EL (cell line): ENCODE results near the gene CCDC91.

ENCODE experiments used
- DNase-seq: peaks from one replicate; pipeline ENCODE4 v3.0.0-alpha.2; 2016

CCDC91 gene

DNA sequence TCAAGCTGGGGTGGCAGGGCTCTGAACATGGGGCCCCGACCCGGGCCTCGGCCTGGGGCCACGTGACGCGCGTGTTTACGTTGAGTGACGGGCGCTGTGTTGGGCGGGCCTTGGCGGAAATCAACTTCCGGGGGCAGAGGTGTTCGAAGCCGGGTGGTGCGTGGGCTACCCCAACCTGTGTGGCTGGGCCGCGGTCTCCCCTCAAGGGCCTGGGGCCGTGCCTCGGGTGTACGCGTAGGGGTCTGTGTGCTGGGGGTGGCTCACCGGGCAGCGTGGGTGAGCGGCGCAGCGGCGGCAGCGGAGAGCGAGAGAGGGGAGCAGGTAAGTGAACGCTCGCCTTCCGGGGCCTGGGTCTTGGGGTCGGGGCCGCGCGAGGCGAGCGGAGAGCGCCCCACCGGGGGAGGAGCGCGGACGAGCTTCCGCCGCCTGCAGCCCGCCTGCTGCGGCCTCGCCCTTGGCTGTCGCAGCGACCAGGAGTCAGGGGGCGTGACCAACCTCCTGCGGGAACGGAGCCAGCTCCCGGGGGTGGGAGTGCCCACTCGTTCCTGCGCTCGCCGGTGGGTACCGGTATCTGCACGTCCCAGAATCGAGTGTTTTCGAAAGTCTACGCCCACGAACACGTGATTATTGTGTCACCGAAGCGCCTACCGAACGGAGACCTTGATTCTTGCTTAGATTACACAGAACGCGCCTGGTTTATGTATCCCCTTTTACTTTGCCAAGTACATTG lies at the start of gene CCDC91:
CCDC91 (plus strand) TSS at position 136 of the 730 bp plus-strand sequence. CDS start 66,760 bp downstream, outside the sequence.
- DNase-seq = peak; percentile 82

DNA sequence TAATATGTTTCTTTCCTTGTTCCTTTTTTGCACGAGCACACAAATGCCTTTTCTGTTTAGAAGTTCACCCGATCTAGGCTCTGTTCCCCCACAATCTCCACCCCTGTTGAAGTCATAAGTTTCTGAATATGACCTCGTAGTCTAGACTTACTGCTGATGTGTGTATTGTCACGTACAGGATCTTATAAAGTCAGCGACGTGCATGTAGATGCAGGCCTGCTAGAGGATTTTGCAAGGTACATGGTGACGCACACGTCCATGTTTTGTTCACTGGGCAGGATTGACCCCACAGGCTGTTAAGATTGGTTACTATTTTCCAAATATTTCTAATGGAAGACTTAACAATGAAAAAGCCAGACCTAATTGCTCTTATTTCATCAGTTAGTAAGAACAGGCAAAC lies 46.2 kb upstream of the CCDC91 start:
- DNase-seq = no peak

DNA sequence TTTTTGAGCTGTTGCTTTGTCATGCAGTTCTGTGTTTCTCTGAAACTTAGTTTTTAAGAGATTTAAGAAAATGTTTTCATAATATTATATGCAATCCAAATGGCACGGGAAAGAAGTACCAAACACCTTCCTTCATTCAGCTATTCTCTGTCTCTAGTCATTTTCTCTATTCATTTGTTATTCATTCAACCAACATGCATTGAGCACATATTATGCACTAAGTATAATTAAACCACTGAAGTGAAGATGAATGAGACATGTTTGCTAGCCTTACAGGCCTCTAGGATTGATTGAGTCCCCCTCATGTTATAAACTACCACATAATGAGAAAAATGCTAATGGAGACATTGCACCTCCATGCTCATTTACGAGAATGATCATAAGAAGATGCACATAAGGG lies 45.7 kb upstream of the CCDC91 start:
- DNase-seq = no peak

- DNase-seq = no peak
Observed at GRCh38 chr12:28145216-28145615, 45.0 kb upstream of the CCDC91 start.

DNA sequence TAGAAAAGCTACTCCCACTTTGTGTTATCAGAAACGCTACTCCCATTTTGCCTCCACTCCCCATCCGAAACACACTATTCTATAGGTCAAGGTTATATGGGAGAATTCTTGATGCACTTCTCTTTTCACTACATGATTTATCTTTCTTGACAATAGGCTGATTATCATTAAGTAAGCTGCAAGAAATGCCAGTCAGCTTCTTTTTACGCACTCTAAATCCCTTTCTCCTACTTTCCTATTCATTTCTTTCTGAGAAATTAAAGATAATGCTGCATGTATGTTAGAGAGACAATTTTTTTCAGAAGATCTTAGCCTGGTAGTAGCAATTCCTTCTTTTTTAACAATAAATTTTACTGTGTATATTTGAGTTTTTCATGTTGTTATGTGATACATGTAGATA lies 41.0 kb upstream of the CCDC91 start:
- DNase-seq = no peak

- no peak for DNase-seq
Observed at GRCh38 chr12:28156362-28156761, 33.9 kb upstream of the CCDC91 start.

DNA sequence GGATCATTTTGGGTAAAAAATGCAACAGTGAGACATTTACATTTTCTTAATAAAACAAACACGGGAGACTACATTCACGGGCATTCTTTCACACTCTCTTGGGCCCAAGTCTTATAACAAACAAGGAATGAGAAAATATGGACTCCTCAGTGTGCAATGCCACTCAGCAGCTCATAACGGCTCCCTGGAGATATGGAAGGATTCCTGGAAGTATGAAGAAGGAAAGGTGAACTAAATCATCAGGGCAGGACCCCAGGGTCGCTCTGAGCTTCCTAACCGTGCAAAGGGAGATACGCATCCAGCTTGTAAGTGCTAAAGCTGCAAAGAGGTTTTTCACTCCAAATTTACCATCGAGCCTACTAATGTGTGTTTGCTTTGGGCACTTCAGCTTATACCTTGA lies 33.5 kb upstream of the CCDC91 start:
- no peak for DNase-seq

GRCh38 chr12:28158353-28158752 lies 31.9 kb upstream of the CCDC91 start:
- DNase-seq = no peak

DNA sequence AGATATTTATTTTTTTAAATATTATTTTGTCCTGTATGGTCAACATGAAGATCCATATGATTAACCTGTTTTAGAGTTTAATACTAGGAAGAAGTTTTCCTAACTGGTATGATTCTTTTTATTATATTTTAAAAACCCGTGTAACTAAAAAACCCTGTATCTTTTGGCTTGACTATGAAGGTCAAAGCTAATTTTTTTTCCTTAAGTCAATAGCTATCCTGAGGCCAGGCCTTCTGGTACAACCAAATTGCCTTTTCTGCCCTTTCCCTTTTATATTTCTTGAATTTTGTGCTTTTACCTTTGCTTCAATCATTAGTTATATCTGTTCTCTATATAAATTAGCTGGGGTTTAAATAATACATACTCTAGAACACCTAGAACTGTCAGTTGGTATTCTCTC lies 30.6 kb upstream of the CCDC91 start:
- DNase-seq = no peak

GRCh38 chr12:28161697-28162096 lies 28.6 kb upstream of the CCDC91 start:
- DNase-seq = no peak

GRCh38 chr12:28162697-28163096 lies 27.6 kb upstream of the CCDC91 start:
- DNase-seq = no peak

DNA sequence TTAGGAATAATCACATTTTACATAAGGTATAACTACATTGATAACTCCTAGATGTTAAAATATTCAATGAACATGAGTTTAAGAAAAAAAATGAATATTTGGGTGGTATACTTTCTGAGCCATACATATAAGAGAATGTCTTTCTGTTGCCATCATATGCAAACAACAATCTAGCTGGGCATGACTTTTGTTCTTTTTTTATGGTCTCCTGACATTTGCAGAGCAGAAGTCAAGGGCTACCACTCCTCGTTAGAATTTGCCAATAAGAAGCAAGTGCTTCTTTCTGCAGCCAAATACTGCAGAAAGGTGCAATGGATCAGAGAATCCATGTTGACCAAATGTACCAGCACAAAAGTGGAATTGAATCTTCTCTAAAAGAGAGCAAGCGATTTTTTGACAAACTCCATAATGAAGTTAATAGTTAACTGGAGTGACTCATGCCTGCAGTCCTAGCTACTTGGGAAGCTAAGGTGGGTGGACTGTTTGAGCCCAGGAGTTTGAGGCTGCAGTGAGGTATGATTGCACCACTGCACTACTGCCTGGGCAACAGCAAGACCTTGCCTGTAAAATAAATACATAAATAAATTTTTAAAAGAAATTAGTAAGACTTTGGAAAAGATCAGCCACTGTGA lies 25.5 kb upstream of the CCDC91 start:
- DNase-seq = no peak

GRCh38 chr12:28167981-28168485 lies 22.2 kb upstream of the CCDC91 start:
- DNase-seq = no peak

DNA sequence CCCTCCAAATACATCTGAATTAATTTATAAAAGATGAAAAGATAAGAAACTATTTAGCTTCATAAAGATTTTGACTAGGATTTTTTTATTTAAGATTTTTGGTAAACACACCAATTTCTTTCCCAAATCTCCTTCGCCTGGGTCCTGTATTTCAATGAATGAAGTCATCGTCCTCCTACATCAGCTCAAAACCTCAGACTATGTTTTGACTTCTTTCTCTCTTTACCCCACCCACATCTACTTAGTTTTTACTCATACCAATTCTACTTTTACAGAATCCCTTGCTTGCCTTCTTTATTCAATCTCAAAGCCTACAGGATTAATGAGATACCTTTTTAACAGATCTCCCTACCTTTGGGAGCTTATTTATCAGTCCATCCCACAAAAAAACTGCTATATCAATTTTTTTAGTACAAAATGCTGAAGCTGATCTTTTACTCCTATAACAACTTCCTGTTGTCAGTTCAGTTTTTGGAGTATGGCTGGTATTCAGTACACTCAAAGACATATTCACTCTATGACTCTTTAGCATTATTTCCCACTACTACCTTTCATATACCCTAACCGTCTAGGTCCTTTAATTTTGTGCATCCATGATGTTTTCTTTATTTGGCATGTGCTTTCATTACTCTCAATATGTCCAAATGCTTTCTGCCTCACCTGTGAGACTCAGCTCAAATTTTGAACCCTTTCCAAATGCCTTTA lies 18.7 kb upstream of the CCDC91 start:
- no peak for DNase-seq

DNA sequence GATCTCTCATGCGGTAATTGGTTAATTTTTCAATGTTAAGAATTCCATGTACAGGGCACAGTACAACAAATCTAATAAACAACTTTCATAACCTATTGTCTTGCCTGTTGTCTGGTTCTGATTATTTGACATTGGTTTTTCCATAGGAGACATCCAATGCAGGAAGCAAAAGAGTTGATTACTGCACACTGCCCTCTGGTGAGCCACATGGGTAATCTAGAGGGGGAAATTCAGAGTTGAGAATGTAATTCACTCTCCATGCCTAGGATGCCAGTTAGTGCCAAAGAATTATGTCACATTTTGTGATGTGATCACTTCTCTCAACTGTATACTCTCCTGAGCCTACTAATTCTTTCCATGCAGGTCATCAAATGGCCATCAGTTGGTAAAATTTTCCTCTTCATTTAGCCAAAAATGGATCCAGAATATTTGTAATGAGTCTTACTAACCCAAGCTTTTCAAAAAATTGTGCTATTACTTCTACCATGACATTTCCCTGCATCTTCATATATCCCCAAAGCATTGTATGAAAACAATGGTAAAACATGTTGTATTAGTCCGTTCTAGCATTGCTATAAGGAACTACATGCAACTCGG lies 17.7 kb upstream of the CCDC91 start:
- DNase-seq = peak; percentile 61

DNA sequence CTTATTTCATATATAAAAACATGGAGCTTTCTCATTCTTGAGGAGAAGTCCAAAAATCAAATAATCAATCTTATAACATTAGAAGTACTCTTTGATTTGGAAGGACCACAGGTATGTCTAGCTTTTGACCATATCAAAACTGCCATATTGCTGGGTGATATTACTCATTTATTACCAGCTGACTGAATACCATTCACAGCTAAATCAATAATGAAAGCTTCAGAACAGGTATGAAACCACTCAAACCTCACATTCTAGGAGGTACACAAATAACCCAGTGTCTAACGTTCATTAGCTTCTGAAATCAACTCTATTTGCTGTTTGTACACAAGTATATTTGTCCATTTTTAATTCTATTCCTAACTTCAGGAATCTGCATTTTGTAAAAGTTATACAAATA lies 16.8 kb upstream of the CCDC91 start:
- no peak for DNase-seq

DNA sequence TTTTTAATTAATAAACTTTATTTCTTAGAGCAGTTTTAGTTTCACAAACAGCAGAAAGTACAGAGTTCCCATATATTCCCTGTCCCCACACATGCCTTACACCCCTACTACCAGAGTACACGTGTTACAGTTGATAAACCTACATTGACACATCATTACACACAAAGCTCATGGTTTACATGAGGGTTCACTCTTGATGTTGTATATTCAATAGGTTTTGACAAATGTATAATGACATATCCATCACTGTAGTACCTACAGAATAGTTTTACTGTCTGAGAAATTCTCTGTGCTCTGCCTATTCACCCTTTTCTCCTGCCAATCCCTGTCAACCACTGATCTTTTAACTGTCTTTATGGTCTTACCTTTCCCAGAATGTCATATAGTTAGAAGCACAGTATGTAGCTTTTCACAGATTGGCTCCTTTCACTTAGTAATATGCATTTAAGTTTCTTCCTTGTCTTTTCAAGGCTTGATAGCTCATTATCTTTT lies 15.1 kb upstream of the CCDC91 start:
- no peak for DNase-seq

- no peak for DNase-seq
Observed at GRCh38 chr12:28176295-28176694, 14.0 kb upstream of the CCDC91 start.

DNA sequence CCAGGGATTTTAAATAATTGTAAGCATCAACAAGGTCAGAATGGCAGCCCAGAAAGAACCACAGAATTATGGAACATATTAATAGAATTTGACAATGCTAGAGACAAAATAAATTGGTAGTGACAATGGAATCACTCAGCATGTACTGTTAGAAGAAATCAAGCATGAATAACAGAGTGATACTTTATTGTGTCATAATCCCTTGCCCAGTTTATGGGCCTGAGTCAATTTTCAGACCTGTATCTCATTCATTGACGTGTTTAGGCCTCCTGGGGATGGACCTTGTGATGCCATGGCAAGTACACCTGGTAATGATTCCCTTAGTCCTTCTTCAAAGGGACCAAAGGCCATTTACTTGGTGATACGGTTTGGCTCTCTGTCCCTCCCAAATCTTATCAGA lies 12.8 kb upstream of the CCDC91 start:
- no peak for DNase-seq

DNA sequence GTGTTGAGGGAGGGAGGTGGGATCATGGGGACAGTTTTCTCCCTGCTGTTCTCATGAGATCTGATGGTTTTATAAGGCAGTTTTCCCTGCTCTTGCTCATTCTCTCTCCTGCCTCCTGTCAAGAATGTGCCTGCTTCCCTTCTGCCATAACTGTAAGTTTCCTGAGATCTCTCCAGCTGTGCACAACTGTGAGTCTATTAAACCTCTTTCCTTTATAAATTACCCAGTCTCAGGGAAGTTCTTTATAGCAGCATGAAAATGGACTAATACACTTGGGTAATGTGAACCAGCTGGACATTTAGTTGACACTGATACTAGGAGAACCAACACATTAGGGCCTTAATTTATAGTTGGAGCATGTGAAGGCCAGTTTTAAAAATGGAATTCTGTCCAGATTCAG lies 12.4 kb upstream of the CCDC91 start:
- no peak for DNase-seq

DNA sequence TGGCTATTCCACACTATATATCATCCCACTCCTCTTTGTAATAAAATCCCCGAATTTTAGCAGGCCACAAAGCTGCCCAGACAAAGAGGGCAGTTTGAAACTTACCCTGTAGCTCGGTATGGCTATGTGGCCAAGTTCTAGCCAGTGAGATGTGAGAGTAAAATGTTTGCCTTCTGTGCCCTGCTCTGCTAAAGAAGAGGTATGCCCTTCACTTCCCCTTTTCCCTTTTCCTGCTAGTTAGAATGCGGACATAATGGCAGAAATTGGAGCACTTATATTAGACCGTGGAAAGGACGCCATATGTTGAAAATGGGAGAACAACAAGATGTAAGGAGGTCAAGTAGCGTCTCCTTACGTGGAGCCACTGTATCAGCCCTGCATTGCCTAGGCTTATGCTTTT lies 11.5 kb upstream of the CCDC91 start:
- DNase-seq = no peak

DNA sequence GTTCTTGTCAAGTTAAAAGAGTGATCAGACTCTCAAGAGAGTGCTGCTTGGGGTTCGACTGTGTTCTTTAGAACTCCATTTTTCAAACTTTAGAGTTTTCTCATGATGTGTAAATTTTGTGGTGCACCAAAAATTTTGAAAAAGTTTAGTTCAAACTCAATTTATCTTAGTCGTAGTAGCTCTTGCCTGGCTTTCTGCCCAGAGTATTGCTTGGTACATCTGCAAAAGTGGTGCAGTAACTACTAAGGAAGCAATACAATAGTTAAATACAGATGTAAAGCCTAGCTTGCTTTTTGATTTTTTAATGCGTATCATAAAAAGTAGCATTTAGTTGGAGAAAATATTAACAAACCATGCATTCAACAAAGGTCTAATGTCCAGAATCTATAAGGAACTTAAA lies 9.5 kb upstream of the CCDC91 start:
- no peak for DNase-seq

DNA sequence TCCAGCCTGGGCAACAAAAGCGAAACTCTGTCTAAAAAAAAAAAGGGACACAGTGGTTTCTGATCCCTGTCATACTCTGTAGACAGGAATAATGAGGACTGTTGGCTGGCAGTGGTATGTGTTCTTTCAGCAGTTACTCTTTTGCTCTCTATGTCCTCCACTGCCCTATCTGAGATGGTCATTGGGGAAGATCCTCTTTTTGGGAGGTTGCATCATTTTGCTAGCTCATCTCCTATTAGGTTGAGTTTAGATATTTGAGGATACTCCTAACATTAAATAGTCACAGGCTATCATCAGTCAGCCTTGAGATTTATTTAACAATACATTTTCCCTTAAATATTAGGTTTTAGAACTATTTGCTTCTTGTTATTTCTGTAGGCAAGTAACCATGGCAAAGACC lies 5.9 kb upstream of the CCDC91 start:
- DNase-seq = no peak
